ENCODE measurements around the gene CNTNAP5.

CNTNAP5 gene

GRCh38 chr2:124689348-124689747, 664.3 kb downstream of the CNTNAP5 start:
- CTCF ChIA-PET: no interaction called here
- no peak for DNase-seq (ENCODE audit: extremely low spot score)
- TF ChIP-seq, protein P1, sequence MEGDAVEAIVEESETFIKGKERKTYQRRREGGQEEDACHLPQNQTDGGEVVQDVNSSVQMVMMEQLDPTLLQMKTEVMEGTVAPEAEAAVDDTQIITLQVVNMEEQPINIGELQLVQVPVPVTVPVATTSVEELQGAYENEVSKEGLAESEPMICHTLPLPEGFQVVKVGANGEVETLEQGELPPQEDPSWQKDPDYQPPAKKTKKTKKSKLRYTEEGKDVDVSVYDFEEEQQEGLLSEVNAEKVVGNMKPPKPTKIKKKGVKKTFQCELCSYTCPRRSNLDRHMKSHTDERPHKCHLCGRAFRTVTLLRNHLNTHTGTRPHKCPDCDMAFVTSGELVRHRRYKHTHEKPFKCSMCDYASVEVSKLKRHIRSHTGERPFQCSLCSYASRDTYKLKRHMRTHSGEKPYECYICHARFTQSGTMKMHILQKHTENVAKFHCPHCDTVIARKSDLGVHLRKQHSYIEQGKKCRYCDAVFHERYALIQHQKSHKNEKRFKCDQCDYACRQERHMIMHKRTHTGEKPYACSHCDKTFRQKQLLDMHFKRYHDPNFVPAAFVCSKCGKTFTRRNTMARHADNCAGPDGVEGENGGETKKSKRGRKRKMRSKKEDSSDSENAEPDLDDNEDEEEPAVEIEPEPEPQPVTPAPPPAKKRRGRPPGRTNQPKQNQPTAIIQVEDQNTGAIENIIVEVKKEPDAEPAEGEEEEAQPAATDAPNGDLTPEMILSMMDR (IDR thresholded peaks at IDR 0.05; ENCODE audit: control extremely low read depth, extremely low read depth, low read depth, missing control alignments): no peak
- POLR2A ChIA-PET: no interaction called here

- TF ChIP-seq, protein P1 (IDR thresholded peaks at IDR 0.05; ENCODE audit: control extremely low read depth, extremely low read depth, low read depth, missing control alignments): no peak
- ChIA-PET POLR2A (no interaction called here), CTCF (interaction anchor here (1.4 kb wide), 1 partner anchor 41 kb away, joined by 3 read pairs; no protein-coding TSS in a partner anchor)
- DNase-seq (ENCODE audit: extremely low spot score): no peak
Observed at GRCh38 chr2:124692216-124692615, 667.1 kb downstream of the CNTNAP5 start.

- ChIA-PET CTCF (interaction anchor here (1.4 kb wide), 1 partner anchor 41 kb away, joined by 3 read pairs; no protein-coding TSS in a partner anchor), POLR2A (no interaction called here)
- DNase-seq (ENCODE audit: extremely low spot score): no peak
- TF ChIP-seq, protein P1 (IDR thresholded peaks at IDR 0.05; ENCODE audit: control extremely low read depth, extremely low read depth, low read depth, missing control alignments): no peak
Observed at GRCh38 chr2:124692707-124693106, 667.6 kb downstream of the CNTNAP5 start.

DNA sequence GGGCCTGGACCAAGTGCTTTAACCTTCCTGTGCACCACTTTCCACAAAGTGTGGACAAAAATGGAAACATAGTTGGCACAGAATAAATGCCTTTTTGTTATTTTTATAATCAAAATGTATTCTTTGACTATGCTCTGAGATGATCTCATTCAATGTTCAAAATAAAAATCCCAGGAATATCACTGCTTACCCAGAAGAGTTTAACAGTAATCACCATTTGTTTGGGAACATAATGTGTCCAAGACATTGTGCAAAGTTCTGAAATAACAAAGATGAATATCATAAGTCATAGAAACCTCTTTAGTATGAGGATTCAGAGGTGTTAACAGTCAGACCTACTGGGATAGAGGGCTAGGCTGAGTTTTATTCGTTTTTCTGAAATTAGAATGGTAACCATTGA, 668.1 kb downstream of the CNTNAP5 start:
- POLR2A ChIA-PET: no interaction called here
- CTCF ChIA-PET: interaction anchor here (1.4 kb wide), 1 partner anchor 40 kb away, joined by 3 read pairs; no protein-coding TSS in a partner anchor
- TF ChIP-seq, protein P1 (IDR thresholded peaks at IDR 0.05; ENCODE audit: control extremely low read depth, extremely low read depth, low read depth, missing control alignments): no peak
- no peak for DNase-seq (ENCODE audit: extremely low spot score)

DNA sequence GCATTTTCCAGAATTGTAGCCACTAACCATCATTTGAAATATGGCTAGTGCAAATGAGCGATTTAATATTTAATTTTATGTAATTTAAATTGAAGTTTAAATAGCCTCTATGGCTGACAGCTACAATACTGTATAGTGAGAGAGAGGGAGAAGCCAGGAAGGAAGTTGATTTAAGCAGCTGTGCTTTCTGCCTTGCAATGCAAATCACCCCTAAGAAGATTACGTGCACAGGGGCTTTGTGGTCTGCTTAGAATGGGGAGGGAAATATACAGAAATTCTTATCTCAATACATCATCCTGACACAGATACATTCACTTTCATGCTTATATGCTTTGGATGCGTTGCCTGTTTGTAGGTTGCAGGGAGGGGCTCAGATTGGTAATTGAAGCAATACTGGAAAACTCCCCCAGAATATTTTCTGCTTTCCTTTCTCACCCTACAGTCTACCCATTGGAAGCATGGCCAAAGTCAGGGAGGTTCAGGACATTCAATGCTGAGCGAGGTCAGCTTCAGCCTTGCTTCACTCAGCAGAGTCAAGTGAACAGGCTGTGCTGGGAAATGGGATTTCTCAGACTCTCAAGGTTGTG, 674.0 kb downstream of the CNTNAP5 start:
- TF ChIP-seq, protein P1 (IDR thresholded peaks at IDR 0.05; ENCODE audit: control extremely low read depth, extremely low read depth, low read depth, missing control alignments): no peak
- DNase-seq (ENCODE audit: extremely low spot score): no peak
- CTCF ChIA-PET: no interaction called here
- POLR2A ChIA-PET: no interaction called here

DNA sequence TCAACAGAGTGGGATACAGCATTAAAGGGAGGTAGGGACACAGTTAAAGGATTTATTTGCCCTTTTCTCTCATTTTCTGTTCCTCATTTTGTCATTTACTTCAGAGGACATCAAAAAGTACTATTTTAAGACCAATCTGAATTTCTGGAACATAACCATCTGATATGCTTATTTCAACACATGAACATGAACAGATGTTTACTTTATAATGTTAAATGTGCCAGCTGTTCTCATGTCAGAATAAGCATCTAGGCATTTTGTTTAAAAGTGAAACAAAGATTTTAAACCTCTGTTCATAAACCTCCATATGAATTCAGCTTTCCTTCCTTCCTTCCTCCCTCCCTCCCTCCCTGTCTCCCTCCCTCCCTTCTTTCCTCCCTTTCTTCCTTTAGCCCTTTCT, 677.7 kb downstream of the CNTNAP5 start:
- TF ChIP-seq, protein P1 (IDR thresholded peaks at IDR 0.05; ENCODE audit: control extremely low read depth, extremely low read depth, low read depth, missing control alignments): no peak
- CTCF ChIA-PET: no interaction called here
- no peak for DNase-seq (ENCODE audit: extremely low spot score)
- POLR2A ChIA-PET: no interaction called here

Data from GM10248 (cell line).